Measurements from ENCODE around the gene NLRP3. TPM values are rescaled to one million over a fixed set of nuclear protein-coding genes. Genes with fewer than 3 reads are reported as not detected.
"Not testable (repeated sequence)": the region's sequence is repeated elsewhere in the genome, so short reads cannot be mapped to it uniquely, and the experiment has no call there.

The NLRP3 gene
- total and polyA plus RNA-seq, 4 donors = 1.3 to 27.9 (median 5.6) TPM

DNA sequence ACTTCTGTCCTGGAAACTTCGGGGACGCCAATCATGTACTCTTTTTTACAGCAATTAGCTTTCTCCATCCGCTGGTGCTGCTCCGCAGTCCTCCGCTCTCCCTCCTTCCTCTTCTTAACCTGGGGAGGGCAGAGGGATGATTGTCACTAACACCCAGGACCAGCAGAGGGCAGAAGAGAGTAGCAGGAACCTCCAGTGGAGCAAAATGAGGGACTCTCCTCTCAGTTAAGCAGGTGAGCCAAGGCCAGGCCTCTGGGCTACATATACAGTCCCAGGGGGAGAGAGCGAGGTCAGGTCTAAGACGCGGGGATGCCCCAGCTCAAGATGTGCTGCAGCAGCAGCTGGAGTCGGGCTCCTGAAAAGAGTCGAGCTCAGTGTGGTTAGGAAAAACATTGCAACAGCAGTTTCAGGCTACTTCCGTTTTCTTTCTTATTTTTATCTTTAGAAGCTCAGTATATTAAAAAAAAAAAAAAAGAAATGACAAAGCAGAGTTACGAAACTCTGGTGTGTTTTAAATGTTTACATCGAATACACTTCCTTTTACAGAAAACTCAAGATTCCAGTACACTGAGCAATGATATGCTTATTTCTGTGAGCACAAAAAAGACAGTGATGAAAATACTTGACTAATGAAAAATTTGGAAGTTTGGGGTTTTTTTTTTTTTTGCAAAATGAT, 25.7 kb upstream of the NLRP3 start:
- no peaks in the 10 kb centered on the region for H3K9me3 ChIP-seq (ENCODE audit: control insufficient read depth in 4 of 4, insufficient read depth in 3 of 4, low read length in 3 of 4)
- no peaks in the 10 kb centered on the region for H3K36me3 ChIP-seq (ENCODE audit: control insufficient read depth in 4 of 4, insufficient read depth in 4 of 4, low read length in 4 of 4)
- 3 to 7% methylated on average over 13 of the region's 13 CpGs for WGBS, 2 donors
- TF ChIP-seq, protein P1, sequence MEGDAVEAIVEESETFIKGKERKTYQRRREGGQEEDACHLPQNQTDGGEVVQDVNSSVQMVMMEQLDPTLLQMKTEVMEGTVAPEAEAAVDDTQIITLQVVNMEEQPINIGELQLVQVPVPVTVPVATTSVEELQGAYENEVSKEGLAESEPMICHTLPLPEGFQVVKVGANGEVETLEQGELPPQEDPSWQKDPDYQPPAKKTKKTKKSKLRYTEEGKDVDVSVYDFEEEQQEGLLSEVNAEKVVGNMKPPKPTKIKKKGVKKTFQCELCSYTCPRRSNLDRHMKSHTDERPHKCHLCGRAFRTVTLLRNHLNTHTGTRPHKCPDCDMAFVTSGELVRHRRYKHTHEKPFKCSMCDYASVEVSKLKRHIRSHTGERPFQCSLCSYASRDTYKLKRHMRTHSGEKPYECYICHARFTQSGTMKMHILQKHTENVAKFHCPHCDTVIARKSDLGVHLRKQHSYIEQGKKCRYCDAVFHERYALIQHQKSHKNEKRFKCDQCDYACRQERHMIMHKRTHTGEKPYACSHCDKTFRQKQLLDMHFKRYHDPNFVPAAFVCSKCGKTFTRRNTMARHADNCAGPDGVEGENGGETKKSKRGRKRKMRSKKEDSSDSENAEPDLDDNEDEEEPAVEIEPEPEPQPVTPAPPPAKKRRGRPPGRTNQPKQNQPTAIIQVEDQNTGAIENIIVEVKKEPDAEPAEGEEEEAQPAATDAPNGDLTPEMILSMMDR (IDR thresholded peaks at IDR 0.05; ENCODE audit: control extremely low read depth, extremely low read depth) = peak; percentile 62
- H3K27ac ChIP-seq (ENCODE audit: low read depth in 1 of 2, low read length in 1 of 2) = peak overlapping the region in 1 of 2 donors; percentile 52
- ATAC-seq (ENCODE audit: insufficient read depth, low FRiP score) (peak; percentile 95), DNase-seq (peak; percentile 75 to 85 (median 82))
- H3K27me3 ChIP-seq (ENCODE audit: control insufficient read depth in 3 of 3, insufficient read depth in 3 of 3, low read length in 2 of 3) = peaks cover 0 to 5% (median 0%) of the 10 kb centered on the region in 3 donors
- no peak overlapping the region for H3K9ac ChIP-seq (ENCODE audit: insufficient read depth in 1 of 2, low read length in 2 of 2)
- peaks cover 0 to 5% (median 0%) of the 10 kb centered on the region in 5 donors for H3K4me1 ChIP-seq (ENCODE audit: control insufficient read depth in 5 of 5, insufficient read depth in 5 of 5, low read length in 5 of 5)
- no peak overlapping the region for H3K4me3 ChIP-seq

DNA sequence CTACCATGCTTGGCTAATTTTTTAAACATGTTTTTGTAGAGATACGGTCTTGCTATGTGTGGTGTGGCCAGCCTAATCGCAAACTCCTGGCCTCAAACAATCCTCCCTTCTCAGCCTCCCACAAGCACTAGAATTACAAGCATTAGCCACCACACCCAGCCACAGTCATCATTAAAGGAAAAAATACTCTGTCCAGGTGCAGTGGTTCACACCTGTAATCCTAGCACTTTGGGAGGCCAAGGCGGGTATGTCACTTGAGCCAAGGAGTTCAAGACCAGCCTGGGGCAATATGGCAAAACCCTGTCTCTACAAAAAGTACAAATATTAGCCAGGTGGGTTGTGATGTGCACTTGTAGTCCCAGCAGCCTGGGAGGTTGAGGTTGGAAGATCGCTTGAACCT, 25.0 kb upstream of the NLRP3 start:
- ATAC-seq (ENCODE audit: insufficient read depth, low FRiP score) (no peak), DNase-seq (no peak)
- Histone ChIP-seq H3K36me3 (ENCODE audit: control insufficient read depth in 4 of 4, insufficient read depth in 4 of 4, low read length in 4 of 4) (no peaks in the 10 kb centered on the region), H3K9ac (ENCODE audit: insufficient read depth in 1 of 2, low read length in 2 of 2) (no peak overlapping the region), H3K9me3 (ENCODE audit: control insufficient read depth in 4 of 4, insufficient read depth in 3 of 4, low read length in 3 of 4) (no peaks in the 10 kb centered on the region), H3K27ac (ENCODE audit: low read depth in 1 of 2, low read length in 1 of 2) (no peak overlapping the region), H3K4me1 (ENCODE audit: control insufficient read depth in 5 of 5, insufficient read depth in 5 of 5, low read length in 5 of 5) (peaks cover 0 to 5% (median 0%) of the 10 kb centered on the region in 5 donors), H3K27me3 (ENCODE audit: control insufficient read depth in 3 of 3, insufficient read depth in 3 of 3, low read length in 2 of 3) (peaks cover 0 to 5% (median 0%) of the 10 kb centered on the region in 3 donors), H3K4me3 (no peak overlapping the region)
- WGBS, 2 donors = 86 to 93% methylated on average over 4 of the region's 4 CpGs
- TF ChIP-seq, protein P1 (IDR thresholded peaks at IDR 0.05; ENCODE audit: control extremely low read depth, extremely low read depth) = no peak

DNA sequence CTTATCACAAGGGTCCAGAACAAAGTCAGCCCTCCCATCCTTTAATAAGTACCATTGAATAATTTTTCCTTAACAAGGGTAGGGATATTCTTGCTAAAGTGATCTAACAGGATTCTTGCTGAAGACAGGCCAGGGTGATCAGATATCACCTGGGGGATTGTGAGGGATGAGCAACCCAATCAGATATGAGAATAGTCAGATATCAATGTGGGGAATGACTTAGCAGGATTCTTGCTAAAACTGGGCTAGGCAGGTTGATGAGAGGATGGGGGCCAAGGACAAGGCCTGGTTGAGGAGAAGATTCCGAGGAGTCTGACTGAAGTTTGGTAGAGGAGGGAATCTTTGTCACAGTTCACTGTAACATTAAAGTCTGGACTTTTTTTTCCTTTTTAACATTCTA, 23.9 kb upstream of the NLRP3 start:
- TF ChIP-seq, protein P1 (IDR thresholded peaks at IDR 0.05; ENCODE audit: control extremely low read depth, extremely low read depth) = no peak
- Histone ChIP-seq H3K27ac (ENCODE audit: low read depth in 1 of 2, low read length in 1 of 2) (no peak overlapping the region), H3K4me1 (ENCODE audit: control insufficient read depth in 5 of 5, insufficient read depth in 5 of 5, low read length in 5 of 5) (peaks cover 0 to 5% (median 0%) of the 10 kb centered on the region in 5 donors), H3K4me3 (no peak overlapping the region), H3K9ac (ENCODE audit: insufficient read depth in 1 of 2, low read length in 2 of 2) (no peak overlapping the region), H3K27me3 (ENCODE audit: control insufficient read depth in 3 of 3, insufficient read depth in 3 of 3, low read length in 2 of 3) (peaks cover 0 to 5% (median 0%) of the 10 kb centered on the region in 3 donors), H3K9me3 (ENCODE audit: control insufficient read depth in 4 of 4, insufficient read depth in 3 of 4, low read length in 3 of 4) (no peaks in the 10 kb centered on the region), H3K36me3 (ENCODE audit: control insufficient read depth in 4 of 4, insufficient read depth in 4 of 4, low read length in 4 of 4) (no peaks in the 10 kb centered on the region)
- WGBS, 2 donors = 84 to 100% methylated on average over 1 of the region's 1 CpG
- no peak for ATAC-seq (ENCODE audit: insufficient read depth, low FRiP score)
- no peak for DNase-seq

DNA sequence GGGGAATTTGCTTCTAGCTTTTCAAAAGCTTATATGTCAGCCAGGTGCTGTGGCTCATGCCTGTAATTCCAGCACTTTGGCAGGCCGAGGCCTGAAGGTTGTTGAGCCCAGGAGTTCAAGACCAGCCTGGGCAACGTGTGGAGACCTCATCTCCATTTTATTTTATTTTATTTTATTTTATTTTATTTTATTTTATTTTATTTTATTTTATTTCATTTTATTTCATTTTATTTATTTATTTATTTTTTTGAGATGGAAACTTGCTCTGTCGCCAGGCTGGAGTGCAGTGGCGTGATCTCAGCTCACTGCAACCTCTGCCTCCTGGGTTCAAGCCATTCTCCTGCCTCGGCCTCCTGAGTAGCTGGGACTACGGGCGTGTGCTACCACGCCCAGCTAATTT, 20.9 kb upstream of the NLRP3 start:
- DNase-seq; H3K4me1 ChIP-seq (ENCODE audit: control insufficient read depth in 5 of 5, insufficient read depth in 5 of 5, low read length in 5 of 5); H3K36me3 ChIP-seq (ENCODE audit: control insufficient read depth in 4 of 4, insufficient read depth in 4 of 4, low read length in 4 of 4); ATAC-seq (ENCODE audit: insufficient read depth, low FRiP score); H3K9ac ChIP-seq (ENCODE audit: insufficient read depth in 1 of 2, low read length in 2 of 2); H3K4me3 ChIP-seq; H3K9me3 ChIP-seq (ENCODE audit: control insufficient read depth in 4 of 4, insufficient read depth in 3 of 4, low read length in 3 of 4); H3K27ac ChIP-seq (ENCODE audit: low read depth in 1 of 2, low read length in 1 of 2); H3K27me3 ChIP-seq (ENCODE audit: control insufficient read depth in 3 of 3, insufficient read depth in 3 of 3, low read length in 2 of 3): not testable (repeated sequence)
- 80 to 82% methylated on average over 8 of the region's 8 CpGs for WGBS, 2 donors
